GM19452 (cell line): Measurements from ENCODE around the gene PACRGL.

Experiments
- ATAC-seq: cut with Tn5 transposase; IDR thresholded peaks from one replicate; pipeline ENCODE4 v1.9.1; 2021; ENCODE audit not compliant: unreplicated experiment

Gene PACRGL

DNA sequence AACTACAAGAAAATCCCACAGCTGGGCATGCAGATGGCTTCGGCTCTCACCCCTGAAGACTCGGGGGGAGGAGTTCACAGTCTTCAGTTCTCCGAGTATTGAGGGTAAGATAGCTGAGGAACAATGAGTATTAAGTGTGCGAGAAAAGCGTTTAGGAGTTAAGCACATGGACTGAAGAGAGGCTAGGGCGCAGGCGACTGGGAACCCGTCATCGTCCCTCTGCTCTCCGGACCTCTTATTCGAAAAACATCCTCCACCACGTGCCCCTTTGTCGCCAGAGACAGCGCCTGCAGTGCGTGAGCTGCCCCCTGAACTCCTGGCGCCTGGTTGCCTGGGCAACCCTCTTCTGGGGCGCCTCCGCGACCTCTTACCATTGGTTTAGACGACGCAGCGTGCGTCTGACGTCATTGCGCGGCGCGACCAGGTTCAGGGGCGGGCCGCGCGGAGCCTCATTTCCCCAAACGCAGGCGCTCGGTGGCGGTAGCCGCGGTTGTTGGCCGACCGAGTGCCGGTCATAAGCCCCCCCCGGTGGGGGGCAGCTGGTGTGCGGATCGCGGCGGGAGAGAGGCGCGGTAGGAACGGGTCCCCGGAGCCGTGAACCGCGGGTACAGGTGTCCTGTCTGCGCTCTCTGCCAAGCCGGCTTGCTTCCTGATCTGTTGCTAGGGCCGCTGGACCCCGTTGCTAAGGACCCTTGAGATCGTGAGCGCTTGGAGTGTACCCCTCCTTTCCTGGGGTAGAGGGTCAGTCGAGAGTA, at the start of gene PACRGL:
Gene PACRGL, plus strand, starts transcription at position 452 of the 755 bp plus-strand sequence. CDS start 4,024 bp downstream, outside the sequence.
- ATAC-seq: peak; percentile 100

DNA sequence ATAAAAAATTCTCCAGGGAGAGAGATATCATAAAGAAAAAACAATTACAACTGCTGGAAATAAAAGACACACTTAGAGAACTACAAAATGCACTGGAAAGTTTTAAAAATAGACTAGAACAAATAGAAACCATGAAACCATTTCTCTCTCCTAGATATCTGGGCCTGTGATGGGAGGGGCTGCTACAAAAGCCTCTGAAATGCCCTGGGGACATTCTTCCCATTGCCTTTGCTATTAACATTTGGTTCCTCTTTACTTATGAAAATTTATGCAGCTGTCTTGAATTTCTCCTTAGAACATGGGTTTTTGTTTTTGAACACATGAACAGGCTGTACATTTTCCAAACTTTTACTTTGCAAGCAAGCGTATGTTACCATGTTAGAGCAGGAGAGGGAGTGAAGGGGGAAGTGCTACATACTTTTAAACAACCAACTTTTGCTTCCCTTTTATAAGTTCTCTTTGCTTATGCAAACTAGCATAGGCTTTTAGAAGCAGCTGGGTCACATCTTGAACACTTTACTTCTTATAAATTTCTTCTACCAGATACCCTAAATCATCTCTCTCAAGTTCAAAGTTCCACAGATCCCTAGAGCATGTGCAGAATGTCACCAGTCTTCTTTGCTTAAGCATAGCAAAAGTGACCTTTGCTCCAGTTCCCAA, 47.9 kb upstream of the PACRGL start:
- no peak for ATAC-seq

GRCh38 chr4:20658456-20658855, 41.8 kb upstream of the PACRGL start:
- no peak for ATAC-seq

DNA sequence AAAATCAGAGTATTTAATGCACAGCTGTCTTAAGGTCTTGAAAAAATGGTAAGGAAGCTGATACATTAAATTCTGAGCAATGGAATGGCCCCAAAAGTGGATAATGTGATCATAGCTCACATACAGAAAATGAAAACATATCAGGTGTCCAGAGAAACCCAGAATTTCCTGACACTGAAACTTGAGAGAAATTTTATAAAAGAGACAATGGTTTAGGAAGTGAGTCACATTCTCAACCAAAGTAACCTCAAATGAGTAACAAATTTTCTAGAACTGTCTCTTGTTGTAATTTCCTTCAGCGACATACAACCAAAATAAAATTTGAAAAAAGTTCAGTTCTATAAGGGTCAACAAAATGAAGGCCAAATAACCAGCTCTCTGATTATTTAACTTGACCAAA, 37.4 kb upstream of the PACRGL start:
- no peak for ATAC-seq

- no peak for ATAC-seq
These were observed 34.0 kb upstream of the PACRGL start for GRCh38 chr4:20666012-20666860.

DNA sequence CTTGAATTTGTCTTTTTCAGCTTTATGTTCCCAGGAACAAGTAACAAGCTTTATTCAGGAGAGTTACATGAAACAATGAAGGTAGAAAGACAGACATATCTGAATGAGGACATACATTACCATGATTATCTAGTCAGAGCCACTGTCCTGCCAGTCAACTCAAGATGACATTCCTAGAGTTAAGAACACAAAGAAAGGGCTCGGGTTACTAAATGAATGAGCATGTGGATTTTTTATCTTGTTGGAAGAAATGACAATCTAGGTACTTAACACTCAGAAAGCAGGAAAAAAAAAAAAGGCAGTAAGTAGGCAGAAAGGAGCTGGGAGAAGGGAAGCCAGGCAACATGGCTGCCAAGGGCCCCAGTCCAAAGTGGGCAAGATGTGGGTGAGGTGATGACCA, 28.0 kb upstream of the PACRGL start:
- ATAC-seq: no peak

DNA sequence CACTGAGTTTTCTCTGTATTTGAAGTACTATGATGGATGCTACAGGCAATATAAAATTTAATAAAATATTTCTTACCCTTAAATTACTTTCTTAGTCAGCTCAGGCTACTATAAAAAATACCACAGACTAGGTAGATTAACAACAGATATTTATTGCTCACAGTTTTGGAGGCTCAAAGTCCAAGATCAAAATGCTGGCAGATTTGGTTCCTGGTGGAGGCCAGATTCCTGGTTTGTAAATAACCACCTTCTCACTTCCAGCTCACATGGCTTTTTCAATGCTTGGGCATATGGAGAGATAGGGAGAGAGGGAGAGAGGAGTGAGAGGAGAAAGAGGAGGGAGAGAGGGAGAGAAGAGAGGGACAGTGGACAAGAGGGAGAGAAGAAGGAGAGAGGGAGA, 24.5 kb upstream of the PACRGL start:
- no peak for ATAC-seq

GRCh38 chr4:20676501-20677197, 23.6 kb upstream of the PACRGL start:
- ATAC-seq: no peak

DNA sequence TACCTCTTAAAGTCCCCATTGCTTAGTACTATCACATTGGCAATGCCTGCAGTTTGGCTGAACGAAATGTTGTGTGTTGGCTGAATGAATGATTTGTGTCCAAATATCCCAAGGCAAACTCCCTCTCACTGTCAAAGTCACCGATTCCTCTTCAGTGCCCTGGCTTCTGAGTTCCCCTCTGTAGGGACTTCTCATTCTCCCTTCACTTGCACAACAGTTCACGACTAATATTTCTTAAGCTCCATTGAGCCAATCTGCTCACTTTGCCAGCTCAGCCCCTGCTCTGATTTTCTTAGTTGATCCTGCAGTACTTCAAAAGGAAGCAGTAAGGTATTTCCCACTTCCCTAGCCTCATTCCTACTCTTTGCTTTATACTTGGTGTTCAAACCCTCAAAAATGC, 21.9 kb upstream of the PACRGL start:
- no peak for ATAC-seq

DNA sequence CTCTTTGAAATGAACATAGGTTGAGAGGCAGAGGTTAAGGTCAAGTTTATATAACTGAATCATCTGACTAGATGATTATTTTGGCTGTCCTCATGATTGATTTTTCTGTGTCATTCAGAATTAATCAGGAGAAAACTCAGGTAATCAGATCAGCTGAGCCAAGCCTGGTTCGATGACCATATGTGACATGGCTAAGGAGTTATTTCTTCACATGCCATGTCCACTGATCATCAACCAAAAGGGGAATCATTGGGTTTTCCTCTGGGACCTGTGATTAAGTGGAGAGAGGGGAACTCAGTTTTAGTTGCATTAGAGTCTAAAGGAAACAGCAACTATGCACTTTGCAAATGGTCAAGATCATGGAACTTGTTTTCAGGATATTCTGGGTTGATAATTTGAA, 20.3 kb upstream of the PACRGL start:
- no peak for ATAC-seq

GRCh38 chr4:20680736-20681135, 19.5 kb upstream of the PACRGL start:
- ATAC-seq: no peak

DNA sequence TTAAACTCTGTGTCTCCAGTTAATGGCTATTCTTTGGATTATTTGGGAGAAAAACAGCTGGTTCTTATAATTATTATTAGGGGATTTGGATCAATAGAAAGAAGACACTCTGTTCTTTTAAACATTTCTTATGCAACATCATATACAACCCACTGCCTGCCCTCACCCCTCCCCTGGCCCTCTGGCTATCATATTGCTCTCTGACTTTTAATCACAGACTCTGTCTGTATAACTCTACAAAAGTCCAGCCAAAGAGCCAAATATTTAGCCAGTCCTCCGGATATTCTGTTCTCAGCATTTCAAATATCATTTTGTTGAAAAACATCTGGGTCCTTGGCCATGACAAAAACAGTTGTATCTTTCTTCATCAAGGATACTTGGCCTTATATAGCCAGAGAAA, 19.0 kb upstream of the PACRGL start:
- no peak for ATAC-seq

GRCh38 chr4:20682853-20683252, 17.4 kb upstream of the PACRGL start:
- no peak for ATAC-seq

DNA sequence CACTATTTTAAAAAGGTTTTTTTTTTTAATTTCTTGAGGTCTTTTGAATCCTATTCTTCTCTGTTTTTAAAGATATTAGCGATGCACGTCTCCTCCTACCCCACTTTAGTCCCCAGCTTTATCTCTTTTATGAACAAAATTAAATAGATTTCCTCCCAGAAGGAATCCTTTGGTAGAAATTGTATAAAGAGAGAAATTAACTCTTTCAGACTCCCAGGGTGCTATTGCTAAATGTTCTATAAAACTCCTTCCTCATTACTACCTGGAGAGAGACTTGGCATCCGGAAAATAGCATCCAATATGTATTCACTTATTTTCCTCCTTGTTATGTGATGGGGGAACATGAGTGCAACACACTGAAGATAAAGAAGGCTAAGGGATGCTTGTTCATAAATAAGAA, 16.5 kb upstream of the PACRGL start:
- no peak for ATAC-seq

DNA sequence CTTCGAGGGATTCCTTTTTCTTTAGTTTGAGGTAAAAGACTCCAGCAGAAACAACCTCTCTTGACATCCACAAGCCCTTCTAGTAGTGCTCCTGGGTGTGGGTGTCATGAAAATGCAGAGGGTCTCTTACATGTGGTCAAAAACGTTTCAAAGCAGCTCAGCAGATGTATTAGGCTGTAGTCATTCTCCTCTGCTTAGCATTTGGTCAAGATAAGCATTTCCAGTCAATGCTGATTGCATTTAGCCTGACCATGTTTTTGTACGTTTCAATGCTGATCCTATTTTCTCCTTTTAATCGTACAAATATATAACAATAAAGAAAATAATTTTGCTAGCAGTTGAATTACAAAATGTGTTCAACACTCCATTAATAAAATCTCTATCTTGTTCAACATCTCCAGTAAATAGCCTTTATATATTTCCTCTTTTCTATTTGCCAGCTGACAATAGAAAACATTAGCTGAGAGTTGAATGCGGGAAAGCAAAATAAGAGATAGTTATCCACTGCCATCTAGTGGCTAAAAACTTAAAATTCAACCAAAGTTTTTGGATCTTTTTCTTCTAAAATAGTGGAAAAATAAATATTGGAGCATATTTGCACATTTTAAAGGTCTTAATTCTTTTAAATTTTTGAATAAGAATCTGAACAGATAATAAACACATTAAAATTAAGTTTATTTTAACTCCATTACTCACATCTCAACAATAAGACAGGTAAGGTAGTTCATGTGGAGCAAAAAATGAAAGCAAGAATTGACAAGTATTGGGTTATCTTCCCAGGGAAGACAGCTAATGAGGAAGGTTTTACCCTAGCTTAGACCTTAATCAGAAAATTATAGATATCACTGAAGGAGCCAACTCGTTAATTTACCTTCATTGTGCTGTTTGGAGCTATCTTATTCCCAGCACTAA, 15.2 kb upstream of the PACRGL start:
- ATAC-seq: no peak

DNA sequence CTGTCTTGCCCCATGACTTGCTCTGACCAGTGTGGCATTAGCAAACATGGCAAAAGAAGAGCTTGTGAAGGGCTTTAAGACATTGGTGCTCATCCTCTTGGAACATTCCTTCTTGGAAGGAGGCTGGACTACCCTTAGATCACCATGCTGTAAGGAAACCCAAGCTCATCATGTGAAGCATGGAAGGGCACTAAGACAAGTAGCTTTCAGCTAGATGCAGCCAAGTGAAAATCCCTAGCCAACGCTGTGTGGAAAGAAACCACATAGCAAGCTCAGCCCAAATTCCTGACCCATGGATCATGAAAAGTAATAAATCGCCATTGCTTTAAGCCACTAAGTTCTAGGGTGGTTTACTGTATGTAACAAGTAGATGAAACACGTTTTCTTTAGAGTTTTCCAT, 12.4 kb upstream of the PACRGL start:
- ATAC-seq: no peak

DNA sequence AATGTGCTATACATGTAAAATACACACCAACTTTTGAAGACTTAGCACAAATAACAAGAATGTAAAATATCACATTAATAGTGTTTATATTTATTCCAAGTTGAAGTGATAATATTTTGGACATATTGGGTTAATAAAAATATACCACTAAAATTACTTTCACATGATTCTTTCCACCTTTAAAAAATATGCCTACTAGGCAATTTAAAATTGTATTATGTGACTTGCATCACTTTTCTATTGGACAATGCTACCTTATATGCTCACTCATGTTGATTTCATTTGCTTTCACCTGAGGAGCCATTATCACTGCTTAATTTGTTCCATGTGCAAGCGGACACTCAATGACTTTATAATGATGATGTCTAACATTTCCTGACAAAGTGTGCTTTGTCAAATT, 3.4 kb upstream of the PACRGL start:
- no peak for ATAC-seq

- ATAC-seq: no peak
These were observed 1.9 kb upstream of the PACRGL start for GRCh38 chr4:20698382-20698781.

GRCh38 chr4:20698820-20699219, 1.4 kb upstream of the PACRGL start:
- no peak for ATAC-seq

DNA sequence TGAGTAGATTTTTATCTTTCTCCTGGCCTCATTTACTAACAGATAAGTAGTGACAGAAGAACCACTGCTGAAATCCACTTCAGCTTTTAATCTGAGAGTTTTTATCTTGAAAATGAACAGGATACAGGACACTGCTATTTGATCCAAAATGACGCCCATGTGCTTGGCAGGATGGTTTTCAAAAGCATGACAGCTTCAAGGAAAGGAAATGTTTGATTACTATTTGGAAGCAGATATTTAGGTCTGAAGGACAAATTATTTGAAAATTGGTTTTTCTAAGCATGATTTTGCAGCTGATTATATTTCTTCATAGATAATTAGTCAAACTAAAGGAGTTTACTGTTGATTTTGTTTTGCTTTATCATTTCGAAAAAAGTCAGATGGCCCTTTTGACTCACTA, 11.1 kb downstream of the PACRGL start:
- ATAC-seq: no peak
